Liver (tissue), 9 donors: ENCODE measurements around the gene IL17RD. TPM values are rescaled to one million over a fixed set of nuclear protein-coding genes. Genes with fewer than 3 reads are reported as not detected.

Source experiments
- DNase-seq: peaks from one replicate; pipeline ENCODE4 v3.0.0-alpha.2; 2017; ENCODE audit warnings: low spot score
- H3K27ac ChIP-seq, 2 donors: one replicate each; pipeline ENCODE4 v1.7.0; 2013; ENCODE audit warnings: inconsistent platforms in 2 of 2, low read length in 2 of 2, control low read depth in 1 of 2, low read depth in 1 of 2, mild to moderate bottlenecking in 1 of 2
- H3K27me3 ChIP-seq, 4 donors: one replicate each; pipeline versions ENCODE4 v1.6.1 to v1.7.0; 2013; ENCODE audit warnings: low read length in 3 of 4, inconsistent platforms in 1 of 4, mild to moderate bottlenecking in 1 of 4, moderate library complexity in 1 of 4; ENCODE audit not compliant: control insufficient read depth in 4 of 4, insufficient read depth in 4 of 4
- H3K36me3 ChIP-seq, 4 donors: one replicate each; pipeline versions ENCODE4 v1.6.1 to v1.7.0; 2013; ENCODE audit warnings: low read length in 3 of 4, mild to moderate bottlenecking in 3 of 4, low read depth in 1 of 4, moderate library complexity in 1 of 4; ENCODE audit not compliant: control insufficient read depth in 4 of 4, insufficient read depth in 3 of 4
- H3K4me1 ChIP-seq, 4 donors: one replicate each; pipeline versions ENCODE4 v1.6.1 to v1.7.0; 2013; ENCODE audit warnings: low read length in 3 of 4, mild to moderate bottlenecking in 3 of 4, moderate library complexity in 1 of 4; ENCODE audit not compliant: control insufficient read depth in 4 of 4, insufficient read depth in 4 of 4
- H3K4me3 ChIP-seq, 3 donors: one replicate each; pipeline versions ENCODE4 v1.6.1 to v1.7.0; 2013; ENCODE audit warnings: low read length in 3 of 3, control low read depth in 1 of 3, low read depth in 1 of 3, mild to moderate bottlenecking in 1 of 3
- H3K9ac ChIP-seq, 2 donors: one replicate each; pipeline ENCODE4 v1.7.0; 2013; ENCODE audit warnings: low read length in 2 of 2, mild to moderate bottlenecking in 2 of 2, moderate library complexity in 2 of 2, control low read depth in 1 of 2, low read depth in 1 of 2
- H3K9me3 ChIP-seq, 4 donors: one replicate each; pipeline versions ENCODE4 v1.6.1 to v1.7.0; 2013; ENCODE audit warnings: low read length in 3 of 4; ENCODE audit not compliant: control insufficient read depth in 4 of 4
- EGR1 ChIP-seq, 2 donors: IDR thresholded peaks; 2 replicates each; pipeline ENCODE4 v1.6.1; 2016 to 2018; ENCODE audit warnings: antibody characterized with exemption in 2 of 2, low read depth in 2 of 2
- FOXA1 ChIP-seq: IDR thresholded peaks from 2 replicates; pipeline ENCODE4 v1.6.1; 2016; ENCODE audit warnings: antibody characterized with exemption
- FOXA2 ChIP-seq: IDR thresholded peaks from 2 replicates; pipeline ENCODE4 v1.6.1; 2016; ENCODE audit warnings: antibody characterized with exemption
- GABPA ChIP-seq, 2 donors: IDR thresholded peaks in 1 of 2; conservative IDR thresholded peaks in 1 of 2; 2 replicates each; pipeline ENCODE4 v1.6.1; 2016; ENCODE audit warnings: antibody characterized with exemption in 2 of 2, mild to moderate bottlenecking in 1 of 2, moderate library complexity in 1 of 2
- HNF4A ChIP-seq, 2 donors: conservative IDR thresholded peaks; 2 replicates each; pipeline ENCODE4 v1.6.1; 2016; ENCODE audit warnings: antibody characterized with exemption in 2 of 2, mild to moderate bottlenecking in 2 of 2
- HNF4G ChIP-seq: IDR thresholded peaks from 2 replicates; pipeline ENCODE4 v1.6.1; 2016; ENCODE audit warnings: antibody characterized with exemption
- JUND ChIP-seq, 2 donors: IDR thresholded peaks; 2 replicates each; pipeline ENCODE4 v1.6.1; 2016; ENCODE audit warnings: antibody characterized with exemption in 2 of 2
- NR2F2 ChIP-seq: IDR thresholded peaks from 2 replicates; pipeline ENCODE4 v1.6.1; 2016; ENCODE audit warnings: antibody characterized with exemption
- RXRA ChIP-seq, 2 donors: IDR thresholded peaks; 2 replicates each; pipeline ENCODE4 v1.6.1; 2017 to 2018; ENCODE audit warnings: antibody characterized with exemption in 2 of 2, mild to moderate bottlenecking in 1 of 2
- SP1 ChIP-seq: IDR thresholded peaks from 2 replicates; pipeline ENCODE4 v1.6.1; 2018; ENCODE audit warnings: antibody characterized with exemption, mild to moderate bottlenecking
- TAF1 ChIP-seq: conservative IDR thresholded peaks from 2 replicates; pipeline ENCODE4 v1.6.1; 2016; ENCODE audit warnings: antibody characterized with exemption, mild to moderate bottlenecking
- YY1 ChIP-seq: IDR thresholded peaks from 2 replicates; pipeline ENCODE4 v1.6.1; 2016; ENCODE audit warnings: antibody characterized with exemption, mild to moderate bottlenecking
- WGBS: extraction: QIAGEN DNeasy Blood & Tissue Kit; methylation state at CpG from one replicate; pipeline ENCODE4 v1.1.7; 2013; 5-methylcytosine and 5-hydroxymethylcytosine counted together
- polyA plus RNA-seq, 2 donors: library from polyadenylated mRNA; stranded (reverse) in 1 of 2; unstranded in 1 of 2; fragments of 200-250 nt in 1 of 2; fragments of >200 nt in 1 of 2; fragmentation: Nextera tagmentation in 1 of 2; extraction: Ambion mirVana in 1 of 2; gene quantifications; one replicate each; pipeline versions ENCODE4 v1.2.1 to v1.2.3, GENCODE V29; 2013 to 2015
- total RNA-seq, 2 donors: library from RNA; depleted of rRNA; stranded (reverse); fragments of >200 nt; gene quantifications; one replicate each; pipeline ENCODE4 v1.2.3, GENCODE V29; 2014
- TF ChIP-seq, protein P1 (sequence below): IDR thresholded peaks from 2 replicates; pipeline ENCODE4 v1.6.1; 2016; ENCODE audit warnings: antibody characterized with exemption
- TF ChIP-seq, protein P2 (sequence below): IDR thresholded peaks from 2 replicates; pipeline ENCODE4 v1.6.1; 2016; ENCODE audit warnings: antibody characterized with exemption
- TF ChIP-seq, protein P3 (sequence below): IDR thresholded peaks from 2 replicates; pipeline ENCODE4 v1.6.1; 2016; ENCODE audit warnings: antibody characterized with exemption, mild to moderate bottlenecking
- TF ChIP-seq, protein P4 (sequence below): IDR thresholded peaks from 2 replicates; pipeline ENCODE4 v1.6.1; 2016; ENCODE audit warnings: antibody characterized with exemption
- donor health status: healthy.
- donor health status: healthy.
- donor health status: healthy.
- donor health status: healthy.
- donor health status: healthy.

Gene IL17RD
- total and polyA plus RNA-seq, 4 donors: 0.09 to 0.67 (median 0.32) TPM

DNA sequence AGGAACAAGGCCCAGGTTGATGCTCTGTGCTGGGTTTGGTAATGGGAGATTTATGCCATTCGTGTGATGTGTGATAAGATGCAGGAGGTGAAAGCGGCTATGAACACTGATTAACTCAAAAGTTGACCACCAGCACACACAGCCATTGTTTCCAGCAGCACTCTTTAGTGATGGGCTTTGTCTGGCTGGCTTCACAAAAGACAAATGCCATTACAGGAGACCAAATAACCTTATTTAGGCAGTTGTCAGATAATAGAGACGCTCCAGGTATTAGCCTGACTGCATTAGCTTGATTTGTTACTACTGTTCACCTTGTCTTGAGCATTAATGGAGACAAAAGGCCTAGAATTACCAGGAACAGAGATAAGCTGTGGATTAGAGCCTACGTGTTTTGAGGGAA, 29.5 kb upstream of the IL17RD start:
- WGBS: 88% methylated on average over 4 of the region's 4 CpGs

DNA sequence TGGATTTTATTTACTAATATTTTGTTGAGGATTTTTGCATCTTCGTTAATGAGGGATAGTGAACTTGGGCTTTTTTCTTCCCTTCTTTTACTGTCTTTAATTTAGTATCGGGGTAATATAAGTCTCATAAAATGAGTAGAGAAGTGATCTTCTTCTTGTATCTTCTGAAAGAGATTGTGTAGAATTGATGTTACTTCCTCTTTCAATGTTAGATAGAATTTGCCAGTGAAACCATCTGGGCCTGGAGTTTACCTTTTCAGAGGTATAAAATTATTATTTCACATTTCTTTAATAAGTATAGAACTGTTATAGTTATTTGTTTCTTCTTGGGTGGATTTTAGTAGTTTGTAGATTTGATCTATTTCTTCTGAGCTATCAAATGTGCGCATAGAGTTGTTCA, 26.9 kb upstream of the IL17RD start:
- H3K4me1 ChIP-seq: no peaks in the 10 kb centered on the region
- no peaks in the 10 kb centered on the region for H3K9me3 ChIP-seq
- H3K36me3 ChIP-seq: no peaks in the 10 kb centered on the region
- no peak overlapping the region for H3K4me3 ChIP-seq
- H3K27ac ChIP-seq: no peak overlapping the region
- H3K9ac ChIP-seq: no peak overlapping the region
- WGBS: 94% methylated on average over 3 of the region's 3 CpGs
- no peak for DNase-seq
- H3K27me3 ChIP-seq: no peaks in the 10 kb centered on the region
- TF ChIP-seq FOXA1: no peak
- TF ChIP-seq GABPA (IDR thresholded peaks at IDR 0.05 in 1 of 2, conservative IDR thresholded peaks at IDR 0.05 in 1 of 2): no peak
- no peak for TF ChIP-seq YY1
- TF ChIP-seq, protein P1, sequence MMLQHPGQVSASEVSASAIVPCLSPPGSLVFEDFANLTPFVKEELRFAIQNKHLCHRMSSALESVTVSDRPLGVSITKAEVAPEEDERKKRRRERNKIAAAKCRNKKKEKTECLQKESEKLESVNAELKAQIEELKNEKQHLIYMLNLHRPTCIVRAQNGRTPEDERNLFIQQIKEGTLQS: no peak
- no peak for TF ChIP-seq TAF1
- no peak for TF ChIP-seq JUND (IDR thresholded peaks at IDR 0.05)
- no peak for TF ChIP-seq SP1
- TF ChIP-seq, protein P2, sequence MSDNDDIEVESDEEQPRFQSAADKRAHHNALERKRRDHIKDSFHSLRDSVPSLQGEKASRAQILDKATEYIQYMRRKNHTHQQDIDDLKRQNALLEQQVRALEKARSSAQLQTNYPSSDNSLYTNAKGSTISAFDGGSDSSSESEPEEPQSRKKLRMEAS: no peak
- TF ChIP-seq FOXA2: no peak
- TF ChIP-seq, protein P3, sequence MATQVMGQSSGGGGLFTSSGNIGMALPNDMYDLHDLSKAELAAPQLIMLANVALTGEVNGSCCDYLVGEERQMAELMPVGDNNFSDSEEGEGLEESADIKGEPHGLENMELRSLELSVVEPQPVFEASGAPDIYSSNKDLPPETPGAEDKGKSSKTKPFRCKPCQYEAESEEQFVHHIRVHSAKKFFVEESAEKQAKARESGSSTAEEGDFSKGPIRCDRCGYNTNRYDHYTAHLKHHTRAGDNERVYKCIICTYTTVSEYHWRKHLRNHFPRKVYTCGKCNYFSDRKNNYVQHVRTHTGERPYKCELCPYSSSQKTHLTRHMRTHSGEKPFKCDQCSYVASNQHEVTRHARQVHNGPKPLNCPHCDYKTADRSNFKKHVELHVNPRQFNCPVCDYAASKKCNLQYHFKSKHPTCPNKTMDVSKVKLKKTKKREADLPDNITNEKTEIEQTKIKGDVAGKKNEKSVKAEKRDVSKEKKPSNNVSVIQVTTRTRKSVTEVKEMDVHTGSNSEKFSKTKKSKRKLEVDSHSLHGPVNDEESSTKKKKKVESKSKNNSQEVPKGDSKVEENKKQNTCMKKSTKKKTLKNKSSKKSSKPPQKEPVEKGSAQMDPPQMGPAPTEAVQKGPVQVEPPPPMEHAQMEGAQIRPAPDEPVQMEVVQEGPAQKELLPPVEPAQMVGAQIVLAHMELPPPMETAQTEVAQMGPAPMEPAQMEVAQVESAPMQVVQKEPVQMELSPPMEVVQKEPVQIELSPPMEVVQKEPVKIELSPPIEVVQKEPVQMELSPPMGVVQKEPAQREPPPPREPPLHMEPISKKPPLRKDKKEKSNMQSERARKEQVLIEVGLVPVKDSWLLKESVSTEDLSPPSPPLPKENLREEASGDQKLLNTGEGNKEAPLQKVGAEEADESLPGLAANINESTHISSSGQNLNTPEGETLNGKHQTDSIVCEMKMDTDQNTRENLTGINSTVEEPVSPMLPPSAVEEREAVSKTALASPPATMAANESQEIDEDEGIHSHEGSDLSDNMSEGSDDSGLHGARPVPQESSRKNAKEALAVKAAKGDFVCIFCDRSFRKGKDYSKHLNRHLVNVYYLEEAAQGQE: no peak
- TF ChIP-seq EGR1 (IDR thresholded peaks at IDR 0.05; ENCODE audit: low read depth in 2 of 2): no peak
- TF ChIP-seq RXRA (IDR thresholded peaks at IDR 0.05): no peak

More for the DNA sequence above, 29.5 kb upstream of the IL17RD start:
- Histone ChIP-seq H3K36me3 (no peaks in the 10 kb centered on the region), H3K4me3 (no peak overlapping the region), H3K4me1 (no peaks in the 10 kb centered on the region), H3K9ac (no peak overlapping the region), H3K9me3 (no peaks in the 10 kb centered on the region), H3K27me3 (no peaks in the 10 kb centered on the region), H3K27ac (no peak overlapping the region)
- DNase-seq: no peak
- no peak for TF ChIP-seq GABPA (IDR thresholded peaks at IDR 0.05 in 1 of 2, conservative IDR thresholded peaks at IDR 0.05 in 1 of 2)
- TF ChIP-seq HNF4G: no peak
- no peak for TF ChIP-seq JUND (IDR thresholded peaks at IDR 0.05)
- no peak for TF ChIP-seq EGR1 (IDR thresholded peaks at IDR 0.05; ENCODE audit: low read depth in 2 of 2)
- TF ChIP-seq, protein P2: no peak
- no peak for TF ChIP-seq HNF4A (conservative IDR thresholded peaks at IDR 0.05)
- TF ChIP-seq RXRA (IDR thresholded peaks at IDR 0.05): no peak
- no peak for TF ChIP-seq SP1
- no peak for TF ChIP-seq YY1
- TF ChIP-seq, protein P3: no peak
- TF ChIP-seq, protein P4, sequence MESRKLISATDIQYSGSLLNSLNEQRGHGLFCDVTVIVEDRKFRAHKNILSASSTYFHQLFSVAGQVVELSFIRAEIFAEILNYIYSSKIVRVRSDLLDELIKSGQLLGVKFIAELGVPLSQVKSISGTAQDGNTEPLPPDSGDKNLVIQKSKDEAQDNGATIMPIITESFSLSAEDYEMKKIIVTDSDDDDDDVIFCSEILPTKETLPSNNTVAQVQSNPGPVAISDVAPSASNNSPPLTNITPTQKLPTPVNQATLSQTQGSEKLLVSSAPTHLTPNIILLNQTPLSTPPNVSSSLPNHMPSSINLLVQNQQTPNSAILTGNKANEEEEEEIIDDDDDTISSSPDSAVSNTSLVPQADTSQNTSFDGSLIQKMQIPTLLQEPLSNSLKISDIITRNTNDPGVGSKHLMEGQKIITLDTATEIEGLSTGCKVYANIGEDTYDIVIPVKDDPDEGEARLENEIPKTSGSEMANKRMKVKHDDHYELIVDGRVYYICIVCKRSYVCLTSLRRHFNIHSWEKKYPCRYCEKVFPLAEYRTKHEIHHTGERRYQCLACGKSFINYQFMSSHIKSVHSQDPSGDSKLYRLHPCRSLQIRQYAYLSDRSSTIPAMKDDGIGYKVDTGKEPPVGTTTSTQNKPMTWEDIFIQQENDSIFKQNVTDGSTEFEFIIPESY: no peak
- no peak for TF ChIP-seq FOXA2
- TF ChIP-seq FOXA1: no peak
- no peak for TF ChIP-seq NR2F2
- TF ChIP-seq, protein P1: no peak
